Measurements from ENCODE around the gene ARFGEF3. TPM values are rescaled to one million over a fixed set of nuclear protein-coding genes. Genes with fewer than 3 reads are reported as not detected.

ARFGEF3 gene
- total and polyA plus RNA-seq, 2 donors (not counting 1 experiment from before 2014, with no cell fraction given): not detected

- peaks cover 0 to 11% (median 2%) of the 10 kb centered on the region in 4 experiments for H3K27me3 ChIP-seq (replicated peaks in 1 of 4; ENCODE audit: control extremely low read depth in 1 of 4, control insufficient read depth in 3 of 4, insufficient read depth in 4 of 4, low read length in 3 of 4)
- Mint-ChIP-seq H3K9me3 (ENCODE audit: insufficient read depth) (no peaks in the 10 kb centered on the region), H3K4me1 (no peaks in the 10 kb centered on the region), H3K27ac (no peak overlapping the region), H3K27me3 (peaks cover 35% of the 10 kb centered on the region), H3K4me3 (no peak overlapping the region)
- no peak overlapping the region for H2AFZ ChIP-seq (ENCODE audit: insufficient read depth, low read depth, low read length, poor library complexity, severe bottlenecking)
- H3K9ac ChIP-seq (ENCODE audit: low read length): no peak overlapping the region
- peaks cover 0 to 2% (median 0%) of the 10 kb centered on the region in 3 donors for H3K9me3 ChIP-seq (ENCODE audit: control extremely low read depth in 1 of 3, control insufficient read depth in 2 of 3, insufficient read depth in 1 of 3, low read length in 2 of 3)
- 99% methylated on average over 7 of the region's 7 CpGs for WGBS (ENCODE audit: insufficient coverage)
- H3K4me3 ChIP-seq (ENCODE audit: control extremely low read depth in 1 of 5, extremely low read depth in 1 of 5, insufficient read depth in 1 of 5, low read depth in 2 of 5, low read length in 4 of 5): no peak overlapping the region
- intact Hi-C loops (cut with micrococcal nuclease): no loop called here
- no peak overlapping the region for H3K27ac ChIP-seq (ENCODE audit: low read length in 2 of 2)
- no peak for ATAC-seq (ENCODE audit: low read depth)
- H4K20me1 ChIP-seq (ENCODE audit: control insufficient read depth, insufficient read depth, low read length, poor library complexity, severe bottlenecking): no peaks in the 10 kb centered on the region
- ChIA-PET CTCF (no interaction called here), POLR2A (no interaction called here)
- H3K4me1 ChIP-seq (ENCODE audit: control insufficient read depth in 2 of 2, insufficient read depth in 2 of 2, low read length in 2 of 2): no peaks in the 10 kb centered on the region
- no peaks in the 10 kb centered on the region for H3K36me3 ChIP-seq (replicated peaks in 1 of 2; ENCODE audit: control extremely low read depth in 1 of 2, control insufficient read depth in 1 of 2, extremely low read depth in 1 of 2, insufficient read depth in 2 of 2, low read length in 1 of 2)
- DNase-seq: no peak
- H3K4me2 ChIP-seq (replicated peaks; ENCODE audit: low read depth, low read length, poor library complexity, severe bottlenecking): no peak overlapping the region
- no peaks in the 10 kb centered on the region for H3K79me2 ChIP-seq (ENCODE audit: control insufficient read depth, insufficient read depth, low read length)
- TF ChIP-seq EZH2 (IDR thresholded peaks at IDR 0.05; ENCODE audit: borderline replicate concordance, insufficient read depth, low read depth, low read length, poor library complexity, severe bottlenecking): no peak
- TF ChIP-seq CTCF (IDR thresholded peaks at IDR 0.05): no peak
Observed at GRCh38 chr6:138296786-138297185, 135.0 kb downstream of the ARFGEF3 start.

GRCh38 chr6:138297761-138298298 is 136.1 kb downstream of the ARFGEF3 start:
- Histone ChIP-seq H2AFZ (ENCODE audit: insufficient read depth, low read depth, low read length, poor library complexity, severe bottlenecking) (no peak overlapping the region), H3K4me3 (ENCODE audit: control extremely low read depth in 1 of 5, extremely low read depth in 1 of 5, insufficient read depth in 1 of 5, low read depth in 2 of 5, low read length in 4 of 5) (no peak overlapping the region), H3K9ac (ENCODE audit: low read length) (no peak overlapping the region), H3K27me3 (replicated peaks in 1 of 4; ENCODE audit: control extremely low read depth in 1 of 4, control insufficient read depth in 3 of 4, insufficient read depth in 4 of 4, low read length in 3 of 4) (peaks cover 0 to 11% (median 2%) of the 10 kb centered on the region in 4 experiments), H4K20me1 (ENCODE audit: control insufficient read depth, insufficient read depth, low read length, poor library complexity, severe bottlenecking) (no peaks in the 10 kb centered on the region), H3K36me3 (replicated peaks in 1 of 2; ENCODE audit: control extremely low read depth in 1 of 2, control insufficient read depth in 1 of 2, extremely low read depth in 1 of 2, insufficient read depth in 2 of 2, low read length in 1 of 2) (no peaks in the 10 kb centered on the region), H3K79me2 (ENCODE audit: control insufficient read depth, insufficient read depth, low read length) (no peaks in the 10 kb centered on the region), H3K9me3 (ENCODE audit: control extremely low read depth in 1 of 3, control insufficient read depth in 2 of 3, insufficient read depth in 1 of 3, low read length in 2 of 3) (peaks cover 0 to 2% (median 0%) of the 10 kb centered on the region in 3 donors), H3K4me1 (ENCODE audit: control insufficient read depth in 2 of 2, insufficient read depth in 2 of 2, low read length in 2 of 2) (no peaks in the 10 kb centered on the region), H3K4me2 (replicated peaks; ENCODE audit: low read depth, low read length, poor library complexity, severe bottlenecking) (no peak overlapping the region), H3K27ac (ENCODE audit: low read length in 2 of 2) (no peak overlapping the region)
- intact Hi-C loops (cut with micrococcal nuclease): no loop called here
- no peak overlapping the region for H3K27ac Mint-ChIP-seq
- DNase-seq (no peak), ATAC-seq (ENCODE audit: low read depth) (no peak)
- H3K4me1 Mint-ChIP-seq: no peaks in the 10 kb centered on the region
- no peak overlapping the region for H3K4me3 Mint-ChIP-seq
- no peaks in the 10 kb centered on the region for H3K9me3 Mint-ChIP-seq (ENCODE audit: insufficient read depth)
- POLR2A ChIA-PET: no interaction called here
- peaks cover 37% of the 10 kb centered on the region for H3K27me3 Mint-ChIP-seq
- CTCF ChIA-PET: no interaction called here
- 88% methylated on average over 1 of the region's 1 CpG for WGBS (ENCODE audit: insufficient coverage)
- TF ChIP-seq EZH2 (IDR thresholded peaks at IDR 0.05; ENCODE audit: borderline replicate concordance, insufficient read depth, low read depth, low read length, poor library complexity, severe bottlenecking): no peak
- TF ChIP-seq CTCF (IDR thresholded peaks at IDR 0.05): no peak
